Lung (tissue), 12 donors: ENCODE measurements around the gene ARID1B. TPM values are rescaled to one million over a fixed set of nuclear protein-coding genes. Genes with fewer than 3 reads are reported as not detected.

ENCODE experiments used
- ATAC-seq: fragments of 200-7000 bp; cut with Tn5 transposase; one replicate; pipeline ENCODE4 v1.9.1; 2020; ENCODE audit warnings: moderate number of reproducible peaks; ENCODE audit not compliant: insufficient read depth, low FRiP score
- DNase-seq, 3 donors: peaks; one replicate each; pipeline ENCODE4 v3.0.0-alpha.2; 2013 to 2017
- H3K27ac ChIP-seq, 2 donors: one replicate each; pipeline ENCODE4 v1.5.1; 2013; ENCODE audit warnings: mild to moderate bottlenecking in 2 of 2, moderate library complexity in 2 of 2, control low read depth in 1 of 2, inconsistent platforms in 1 of 2, low read depth in 1 of 2, low read length in 1 of 2
- H3K27me3 ChIP-seq, 3 donors: one replicate each; pipeline ENCODE4 v1.5.1; 2013; ENCODE audit warnings: low read length in 2 of 3; ENCODE audit not compliant: control insufficient read depth in 3 of 3, insufficient read depth in 3 of 3
- H3K36me3 ChIP-seq, 4 donors: one replicate each; pipeline ENCODE4 v1.5.1; 2013; ENCODE audit warnings: low read length in 4 of 4, mild to moderate bottlenecking in 1 of 4, moderate library complexity in 1 of 4; ENCODE audit not compliant: control insufficient read depth in 4 of 4, insufficient read depth in 4 of 4
- H3K4me1 ChIP-seq, 5 donors: one replicate each; pipeline ENCODE4 v1.5.1; 2013; ENCODE audit warnings: low read length in 5 of 5, mild to moderate bottlenecking in 2 of 5, moderate library complexity in 1 of 5; ENCODE audit not compliant: control insufficient read depth in 5 of 5, insufficient read depth in 5 of 5
- H3K4me3 ChIP-seq: one replicate; pipeline ENCODE4 v1.5.1; 2013; ENCODE audit warnings: mild to moderate bottlenecking, control low read depth, moderate library complexity
- H3K9ac ChIP-seq, 2 donors: one replicate each; pipeline ENCODE4 v1.5.1; 2013; ENCODE audit warnings: low read length in 2 of 2, control low read depth in 1 of 2; ENCODE audit not compliant: insufficient read depth in 1 of 2
- H3K9me3 ChIP-seq, 4 donors: one replicate each; pipeline ENCODE4 v1.5.1; 2013; ENCODE audit warnings: low read length in 3 of 4, mild to moderate bottlenecking in 1 of 4, moderate library complexity in 1 of 4; ENCODE audit not compliant: control insufficient read depth in 4 of 4, insufficient read depth in 3 of 4
- CTCF ChIP-seq: IDR thresholded peaks from 2 replicates; pipeline ENCODE4 v1.5.1; 2012; ENCODE audit warnings: mild to moderate bottlenecking; ENCODE audit errors: control extremely low read depth, extremely low read depth
- WGBS, 2 donors: extraction: QIAGEN DNeasy Blood & Tissue Kit; methylation state at CpG; one replicate each; pipeline ENCODE4 v1.1.7; 2013; 5-methylcytosine and 5-hydroxymethylcytosine counted together
- polyA plus RNA-seq, 2 donors: library from polyadenylated mRNA; stranded (reverse); fragments of 200-250 nt; gene quantifications; one replicate each; pipeline ENCODE4 v1.2.1, GENCODE V29; 2013
- total RNA-seq, 2 donors: library from RNA; depleted of rRNA in 1 of 2; stranded (reverse); fragments of >200 nt in 1 of 2; gene quantifications; one replicate each; pipeline ENCODE4 v1.2.1, GENCODE V29; 2014 to 2021
- donor health status: control.
- donor health status: control.
- donor health status: Bipolar disorder and iron deficiency.
- donor health status: healthy.
- donor health status: DM: yes; HTN: yes; CAD: no.

ARID1B gene
- total and polyA plus RNA-seq, 4 donors = 10.5 to 239 (median 50.9) TPM

GRCh38 chr6:157201083-157201482 is 423.9 kb downstream of the ARID1B start:
- no peak for ATAC-seq
- no peak for TF ChIP-seq CTCF
- Histone ChIP-seq H3K4me1 (peaks cover 0 to 10% (median 0%) of the 10 kb centered on the region in 5 donors), H3K27ac (no peak overlapping the region), H3K4me3 (no peak overlapping the region), H3K27me3 (no peaks in the 10 kb centered on the region), H3K9ac (no peak overlapping the region), H3K36me3 (peaks cover 17 to 52% (median 33%) of the 10 kb centered on the region in 4 donors), H3K9me3 (no peaks in the 10 kb centered on the region)
- DNase-seq = no peak
- 97% methylated on average over 17 of the region's 17 CpGs for WGBS, 2 donors

- peak in 2 of 3 donors; percentile 16 to 42 for DNase-seq
Measured at GRCh38 chr6:157203312-157203744, 426.1 kb downstream of the ARID1B start.

GRCh38 chr6:157203764-157204163 is 426.6 kb downstream of the ARID1B start:
- no peak for TF ChIP-seq CTCF
- no peak overlapping the region for H3K9ac ChIP-seq
- peaks cover 16 to 54% (median 32%) of the 10 kb centered on the region in 4 donors for H3K36me3 ChIP-seq
- H3K9me3 ChIP-seq = no peaks in the 10 kb centered on the region
- ATAC-seq = no peak
- H3K27me3 ChIP-seq = no peaks in the 10 kb centered on the region
- no peak overlapping the region for H3K27ac ChIP-seq
- no peak overlapping the region for H3K4me3 ChIP-seq
- H3K4me1 ChIP-seq = peaks cover 0 to 2% (median 0%) of the 10 kb centered on the region in 5 donors
- 78 to 87% methylated on average over 6 of the region's 6 CpGs for WGBS, 2 donors
- no peak for DNase-seq

More at GRCh38 chr6:157203312-157203744, 426.1 kb downstream of the ARID1B start:
- Histone ChIP-seq H3K4me3 (no peak overlapping the region), H3K4me1 (peaks cover 0 to 6% (median 0%) of the 10 kb centered on the region in 5 donors), H3K27me3 (no peaks in the 10 kb centered on the region), H3K36me3 (peaks cover 16 to 54% (median 33%) of the 10 kb centered on the region in 4 donors), H3K27ac (no peak overlapping the region), H3K9me3 (no peaks in the 10 kb centered on the region), H3K9ac (no peak overlapping the region)
- ATAC-seq = no peak
- TF ChIP-seq CTCF = no peak
- WGBS, 2 donors = 68 to 89% methylated on average over 11 of the region's 11 CpGs
